Urinary bladder (tissue), 4 donors: ENCODE results near the gene GATC. TPM values are rescaled to one million over a fixed set of nuclear protein-coding genes. Genes with fewer than 3 reads are reported as not detected.
A peak's percentile ranks its signal among the peaks of the same experiment; 100 is the strongest.

Source experiments
- DNase-seq: peaks from one replicate; pipeline ENCODE4 v3.0.0-alpha.2; 2015; ENCODE audit errors: extremely low spot score
- H3K27ac ChIP-seq: one replicate; pipeline ENCODE4 v1.5.1; 2013; ENCODE audit warnings: low read depth, mild to moderate bottlenecking, moderate library complexity
- H3K36me3 ChIP-seq: one replicate; pipeline ENCODE4 v1.6.1; 2013; ENCODE audit warnings: mild to moderate bottlenecking, moderate library complexity; ENCODE audit not compliant: insufficient read depth
- H3K4me1 ChIP-seq: one replicate; pipeline ENCODE4 v1.6.1; 2013; ENCODE audit warnings: mild to moderate bottlenecking, moderate library complexity; ENCODE audit not compliant: insufficient read depth
- H3K4me3 ChIP-seq: one replicate; pipeline ENCODE4 v1.5.1; 2013; ENCODE audit warnings: low read depth, low read length
- WGBS: extraction: QIAGEN DNeasy Blood & Tissue Kit; methylation state at CpG from one replicate; pipeline ENCODE4 v1.1.7; 2013; 5-methylcytosine and 5-hydroxymethylcytosine counted together
- polyA plus RNA-seq: library from polyadenylated mRNA; stranded (reverse); fragments of 200-250 nt; gene quantifications from one replicate; pipeline ENCODE4 v1.2.3, GENCODE V29; 2013
- total RNA-seq: library from RNA; depleted of rRNA; stranded (reverse); fragments of >200 nt; gene quantifications from one replicate; pipeline ENCODE4 v1.2.3, GENCODE V29; 2014
- donor health status: healthy with polysubstance abuse.
- donor health status: healthy.

GATC gene
- total and polyA plus RNA-seq, 2 donors, result 11.9 to 26.2 TPM

DNA sequence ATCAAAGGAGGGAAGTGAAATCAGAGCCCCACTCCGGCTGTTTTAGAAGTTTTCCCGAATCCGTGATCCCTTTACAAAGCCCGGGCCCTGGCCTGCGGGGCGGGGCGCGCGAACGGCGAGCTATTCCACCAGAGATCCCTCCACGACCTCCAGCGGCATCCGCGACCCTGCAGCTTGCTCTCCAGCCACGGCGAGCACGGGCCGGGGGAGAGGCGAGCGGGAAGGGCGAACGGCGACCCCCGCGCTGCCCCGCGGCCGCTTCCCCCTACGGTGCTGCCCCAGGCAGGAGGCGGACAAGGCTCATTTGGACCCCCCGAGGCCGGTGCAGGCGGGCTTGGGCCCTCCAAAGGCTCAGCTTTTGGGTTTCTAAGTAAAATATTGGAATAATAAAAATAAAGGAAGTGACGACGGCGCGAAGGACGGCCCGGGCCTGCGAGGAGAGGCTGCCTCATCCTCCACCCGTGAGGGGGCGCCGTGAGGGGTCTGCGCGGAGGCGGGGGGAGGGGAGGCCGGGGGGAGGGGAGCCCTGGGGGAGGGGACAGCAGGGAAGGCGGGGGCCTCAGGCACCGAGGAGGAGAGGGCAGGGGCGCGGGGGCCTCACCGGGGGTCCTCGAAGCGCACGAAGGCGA, 22.7 kb downstream of the GATC start:
- H3K4me3 ChIP-seq, result peak overlapping the region; percentile 91
- WGBS, result under 1% methylated on average over 57 of the region's 57 CpGs
- DNase-seq, result no peak
- H3K36me3 ChIP-seq, result no peaks in the 10 kb centered on the region
- H3K27ac ChIP-seq, result peak overlapping the region; percentile 95
- H3K4me1 ChIP-seq, result no peaks in the 10 kb centered on the region

DNA sequence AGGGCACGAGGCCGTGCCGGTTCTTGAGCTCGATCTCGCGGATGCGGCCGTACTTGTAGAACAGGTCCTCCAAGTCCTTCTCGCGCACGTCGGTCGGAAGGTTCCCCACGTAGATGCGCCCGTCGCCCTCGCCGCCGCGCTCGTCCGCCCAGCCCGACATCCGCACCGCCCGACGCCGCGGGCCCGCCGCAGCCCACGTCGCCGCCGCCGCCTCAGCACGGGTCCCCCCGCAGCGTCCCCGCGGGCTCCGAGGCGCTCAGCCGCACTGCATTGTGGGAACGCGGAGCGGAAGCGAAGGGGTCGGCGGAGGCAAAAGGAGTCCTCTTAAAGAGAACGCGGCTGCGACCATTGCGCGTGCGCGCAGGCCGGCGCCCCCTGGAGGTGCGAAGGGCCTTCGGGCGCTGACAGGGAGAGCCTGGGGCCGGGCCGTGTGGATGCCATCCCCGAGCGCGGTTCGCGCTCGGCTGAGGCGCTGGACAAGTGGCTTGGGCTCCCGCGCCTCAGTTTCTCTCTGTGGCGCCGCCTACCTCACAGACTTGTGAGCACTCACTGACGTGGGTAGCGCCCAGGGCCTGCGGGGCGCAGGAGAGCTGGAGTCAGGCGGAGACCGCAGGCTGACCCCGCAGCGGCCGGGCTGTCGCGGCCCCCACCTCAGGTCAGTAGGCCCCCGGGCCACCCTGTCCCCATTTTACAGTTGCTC, 23.4 kb downstream of the GATC start, which contains the start of gene SRSF9:
Gene SRSF9, minus strand, starts transcription at position 299 of the 700 bp plus-strand sequence. Its CDS starts 139 bp downstream, at position 160.
- no peaks in the 10 kb centered on the region for H3K36me3 ChIP-seq
- H3K4me1 ChIP-seq, result no peaks in the 10 kb centered on the region
- DNase-seq, result peak; percentile 87
- H3K4me3 ChIP-seq, result peak within 1 kb of the TSS; percentile 91
- under 1% methylated on average over 88 of the region's 88 CpGs for WGBS
- peak within 1 kb of the TSS; percentile 95 for H3K27ac ChIP-seq

DNA sequence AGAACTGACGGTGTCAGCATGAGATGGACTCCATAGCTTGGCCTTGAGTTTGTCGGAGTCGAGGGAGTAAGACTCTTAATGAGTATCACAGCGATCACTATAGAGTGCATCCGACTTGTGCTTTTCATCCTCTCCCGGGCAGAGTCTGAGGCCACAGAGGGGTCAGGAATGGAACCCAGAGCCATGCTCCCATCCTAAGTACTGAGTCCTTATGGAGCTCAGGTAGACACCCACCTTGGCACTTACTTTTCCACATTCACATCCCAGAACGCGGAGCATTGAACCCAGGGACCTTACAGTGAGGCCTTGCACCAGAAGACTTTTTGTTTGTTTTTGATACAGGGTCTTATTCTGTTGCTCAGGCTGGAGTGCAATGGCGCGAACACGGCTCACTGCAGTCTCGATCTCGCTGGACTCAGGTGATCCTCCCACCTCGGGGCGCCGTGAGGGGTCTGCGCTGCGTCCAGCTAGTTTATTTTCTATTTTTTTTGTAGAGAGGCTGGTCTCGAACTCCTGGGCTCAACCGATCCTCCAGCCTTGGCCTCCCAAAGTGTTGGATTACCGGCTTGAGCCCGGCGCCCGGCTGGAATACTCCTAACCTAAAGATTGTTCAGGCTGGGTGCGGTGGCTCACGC, 24.0 kb downstream of the GATC start:
- 66% methylated on average over 26 of the region's 26 CpGs for WGBS
- H3K36me3 ChIP-seq, result no peaks in the 10 kb centered on the region
- peak overlapping the region; percentile 91 for H3K4me3 ChIP-seq
- peak overlapping the region; percentile 82 for H3K27ac ChIP-seq
- H3K4me1 ChIP-seq, result no peaks in the 10 kb centered on the region
- DNase-seq, result no peak

- H3K27ac ChIP-seq, result no peak overlapping the region
Observed at GRCh38 chr12:120472521-120472920, 26.3 kb downstream of the GATC start.

DNA sequence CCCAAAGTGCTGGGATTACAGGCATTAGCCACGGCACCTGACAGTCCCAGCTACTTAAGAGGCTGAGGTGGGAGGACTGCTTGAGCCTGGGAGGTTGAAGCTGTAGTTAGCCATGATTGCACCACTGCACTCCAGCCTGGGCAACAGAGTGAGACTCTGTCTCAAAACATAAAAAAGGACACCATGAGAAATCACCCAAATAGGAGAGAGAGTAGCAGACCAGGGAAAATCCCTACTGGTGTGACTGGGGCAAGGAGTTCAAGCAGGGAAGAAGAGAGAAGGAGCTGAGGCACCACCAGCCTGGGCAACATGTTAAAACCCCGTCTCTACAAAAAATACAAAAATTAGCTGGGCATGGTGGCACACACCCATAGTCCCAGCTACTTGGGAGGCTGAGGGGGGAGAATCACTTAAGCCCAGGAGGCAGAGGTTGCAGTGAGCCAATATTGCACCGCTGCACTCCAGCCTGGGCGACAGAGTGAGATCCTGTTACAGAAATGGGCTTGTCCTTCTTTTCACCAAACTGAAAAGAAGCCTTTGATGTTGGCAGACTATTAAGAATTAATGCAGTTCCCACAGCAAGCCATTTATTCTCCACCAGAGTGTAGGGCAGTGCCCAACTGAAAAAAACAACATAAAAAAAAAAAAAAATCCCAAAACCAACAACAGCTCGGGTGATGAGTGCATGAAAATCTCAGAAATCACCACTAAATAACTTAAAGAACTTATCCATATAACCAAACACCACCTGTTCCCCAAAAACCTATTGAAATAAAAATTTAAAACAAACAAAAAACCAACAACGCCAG, 27.8 kb downstream of the GATC start:
- H3K27ac ChIP-seq, result no peak overlapping the region
- no peak for DNase-seq

More at GRCh38 chr12:120472521-120472920, 26.3 kb downstream of the GATC start:
- Histone ChIP-seq H3K36me3 (no peaks in the 10 kb centered on the region), H3K4me1 (no peaks in the 10 kb centered on the region), H3K4me3 (no peak overlapping the region)
- DNase-seq, result no peak

DNA sequence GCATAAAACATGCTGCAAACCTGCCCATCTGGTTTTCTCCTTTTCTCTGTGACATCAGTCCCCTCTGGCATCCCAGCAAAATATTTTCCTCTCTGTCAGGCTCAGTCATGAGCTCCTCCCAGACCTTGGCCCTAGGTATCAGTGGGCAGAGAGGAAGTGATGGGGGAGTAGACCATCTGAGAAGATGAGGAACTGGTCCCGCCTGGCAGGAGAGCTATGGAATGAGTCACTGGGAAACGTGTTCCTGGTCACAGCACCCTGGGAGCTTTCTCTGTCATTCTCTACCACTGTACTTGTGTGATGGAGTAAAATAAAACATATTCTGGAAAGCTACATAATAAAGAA, 28.3 kb downstream of the GATC start:
- DNase-seq, result no peak
- 41% methylated on average over 2 of the region's 2 CpGs for WGBS
- Histone ChIP-seq H3K27ac (no peak overlapping the region), H3K36me3 (no peaks in the 10 kb centered on the region), H3K4me1 (no peaks in the 10 kb centered on the region), H3K4me3 (no peak overlapping the region)

More for the DNA sequence above, 27.8 kb downstream of the GATC start:
- Histone ChIP-seq H3K36me3 (no peaks in the 10 kb centered on the region), H3K4me3 (no peak overlapping the region), H3K4me1 (no peaks in the 10 kb centered on the region)
- 89% methylated on average over 6 of the region's 6 CpGs for WGBS

GRCh38 chr12:120475643-120476042, 29.4 kb downstream of the GATC start:
- WGBS, result 97% methylated on average over 1 of the region's 1 CpG
- no peak overlapping the region for H3K27ac ChIP-seq

GRCh38 chr12:120479458-120479857, 33.2 kb downstream of the GATC start:
- DNase-seq, result no peak
- no peak overlapping the region for H3K4me3 ChIP-seq
- H3K27ac ChIP-seq, result no peak overlapping the region
- WGBS, result 96% methylated on average over 1 of the region's 1 CpG
- no peaks in the 10 kb centered on the region for H3K36me3 ChIP-seq
- no peaks in the 10 kb centered on the region for H3K4me1 ChIP-seq

More at GRCh38 chr12:120475643-120476042, 29.4 kb downstream of the GATC start:
- no peak overlapping the region for H3K4me3 ChIP-seq
- H3K36me3 ChIP-seq, result no peaks in the 10 kb centered on the region
- no peaks in the 10 kb centered on the region for H3K4me1 ChIP-seq
- DNase-seq, result no peak

DNA sequence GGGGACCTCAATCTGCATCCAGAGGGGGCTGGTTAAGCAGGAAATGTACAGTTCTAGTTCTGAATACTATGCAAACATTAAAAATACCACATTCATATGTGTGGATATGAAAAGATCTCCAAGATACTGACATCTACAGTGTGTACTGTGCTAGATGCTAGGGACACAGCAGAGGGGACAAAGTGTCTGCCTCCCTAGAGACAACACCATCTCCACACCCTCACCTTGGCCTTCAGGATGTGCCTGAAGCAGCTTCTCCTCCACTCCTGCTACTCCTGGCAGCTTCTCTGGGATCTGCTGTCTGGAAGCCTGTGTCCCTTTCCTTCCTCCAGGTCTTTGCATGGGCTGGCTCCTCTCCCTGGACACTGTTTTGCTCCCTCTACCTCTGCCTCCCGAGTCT, 34.0 kb downstream of the GATC start:
- Histone ChIP-seq H3K36me3 (no peaks in the 10 kb centered on the region), H3K4me1 (no peaks in the 10 kb centered on the region), H3K4me3 (no peak overlapping the region), H3K27ac (no peak overlapping the region)
- 74% methylated on average over 1 of the region's 1 CpG for WGBS
- DNase-seq, result no peak

DNA sequence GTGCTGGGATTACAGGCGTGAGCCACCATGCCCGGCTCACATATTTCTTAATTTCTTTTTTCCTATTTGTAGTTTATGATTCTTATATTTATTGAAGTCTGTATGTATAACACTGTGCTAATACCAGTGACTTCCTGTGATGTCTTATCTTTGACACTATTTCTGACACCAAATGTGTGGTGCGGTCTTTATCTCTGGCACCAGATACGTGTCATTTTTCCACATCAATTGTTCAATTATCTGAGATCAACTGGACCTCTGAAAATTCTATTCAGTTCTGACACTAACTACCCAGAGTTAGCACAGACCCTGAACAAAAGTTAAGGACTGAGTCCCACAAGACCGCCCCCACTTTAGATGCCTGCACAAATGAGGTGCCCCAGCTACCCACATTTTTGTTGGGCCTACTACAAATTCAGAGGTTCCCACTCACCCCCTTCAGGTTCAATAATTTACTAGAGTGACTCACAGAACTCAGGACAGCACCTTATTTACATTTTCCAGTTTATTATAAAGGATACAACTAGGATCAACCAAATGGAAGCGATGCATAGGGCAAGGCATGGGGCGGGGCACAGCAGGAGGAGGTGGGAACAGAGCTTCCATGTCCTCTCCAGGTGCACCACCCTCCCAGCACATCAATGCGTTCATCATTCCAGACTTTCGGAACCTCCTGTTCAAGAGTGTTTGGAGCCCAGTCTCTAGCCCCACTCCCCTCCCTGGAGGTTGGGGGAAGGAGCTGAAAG, 35.0 kb downstream of the GATC start:
- H3K4me3 ChIP-seq, result no peak overlapping the region
- no peaks in the 10 kb centered on the region for H3K4me1 ChIP-seq
- no peaks in the 10 kb centered on the region for H3K36me3 ChIP-seq
- 94% methylated on average over 9 of the region's 9 CpGs for WGBS
- DNase-seq, result no peak
- H3K27ac ChIP-seq, result no peak overlapping the region

DNA sequence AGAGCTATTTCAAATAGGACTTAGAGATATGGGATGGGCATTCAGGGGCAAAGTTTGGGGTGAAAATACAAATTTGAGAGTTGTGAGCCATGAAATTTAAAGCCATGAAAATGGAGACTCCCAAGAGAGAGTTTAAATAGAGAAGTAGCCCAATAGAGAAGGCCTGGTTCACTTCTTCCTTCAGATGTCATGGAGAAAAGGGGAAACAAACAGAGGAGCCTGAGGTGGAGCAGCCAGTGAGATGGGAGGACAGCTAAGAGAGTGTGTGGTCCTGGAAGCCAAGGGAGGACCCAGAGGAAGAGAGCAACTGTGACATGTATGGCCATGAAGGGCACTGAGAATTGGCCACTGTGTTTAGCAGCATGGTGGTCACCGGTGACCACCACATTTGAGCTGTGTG, 37.4 kb downstream of the GATC start:
- 97% methylated on average over 1 of the region's 1 CpG for WGBS
- Histone ChIP-seq H3K36me3 (no peaks in the 10 kb centered on the region), H3K4me1 (no peaks in the 10 kb centered on the region), H3K4me3 (no peak overlapping the region), H3K27ac (no peak overlapping the region)
- DNase-seq, result no peak

DNA sequence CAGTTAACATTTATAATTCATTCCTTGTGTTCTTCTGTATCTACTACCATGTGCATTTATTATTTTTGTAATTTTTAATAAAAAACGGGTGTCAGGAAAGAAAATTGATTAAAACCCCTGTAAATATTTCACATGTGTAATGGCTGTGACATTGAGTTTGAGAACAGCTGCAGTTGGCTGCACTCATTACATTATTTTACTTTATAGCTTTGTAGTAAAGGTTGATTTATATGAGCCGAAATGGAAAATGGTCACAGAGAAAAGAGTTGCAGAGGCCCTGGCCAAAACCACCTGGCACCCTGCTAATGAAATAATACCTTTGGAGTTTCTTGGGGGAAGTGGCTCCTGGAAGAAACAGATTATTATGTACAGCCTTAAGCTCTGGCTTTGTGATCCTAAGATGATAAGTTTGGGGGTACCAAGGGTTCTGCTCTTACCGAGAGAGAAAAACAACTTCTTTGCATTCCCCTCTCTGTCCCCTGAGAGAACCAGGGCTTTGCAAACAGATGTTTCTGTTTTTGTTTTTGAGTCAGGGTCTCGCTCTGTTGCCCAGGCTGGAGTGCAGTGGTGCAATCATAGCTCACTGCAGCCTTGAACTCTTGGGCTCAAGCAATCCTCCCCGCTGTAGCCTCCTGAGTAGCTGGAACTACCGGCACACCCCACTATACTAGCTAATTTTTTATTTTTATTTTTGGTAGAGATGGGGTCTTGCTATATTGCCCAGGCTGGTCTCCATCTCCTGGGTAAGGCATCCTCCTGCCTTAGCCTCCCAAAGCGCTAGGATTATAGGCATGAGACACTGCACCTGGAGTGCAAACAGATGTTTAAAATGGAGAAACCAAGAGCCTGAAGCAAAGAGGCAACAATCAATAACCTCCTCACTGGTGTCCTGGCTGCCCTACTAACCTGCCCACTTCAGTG, 40.0 kb downstream of the GATC start:
- Histone ChIP-seq H3K27ac (no peak overlapping the region), H3K4me3 (no peak overlapping the region), H3K36me3 (no peaks in the 10 kb centered on the region), H3K4me1 (no peaks in the 10 kb centered on the region)
- 93% methylated on average over 7 of the region's 7 CpGs for WGBS
- no peak for DNase-seq
